GM12874 (cell line): ENCODE results near the gene SULT4A1.

Source experiments
- CTCF ChIP-seq: IDR thresholded peaks from 2 replicates; pipeline ENCODE4 v1.5.1; 2011; ENCODE audit warnings: low read depth, mild to moderate bottlenecking, control low read depth, low read length, moderate library complexity; ENCODE audit not compliant: insufficient read depth

SULT4A1 gene

GRCh38 chr22:43820651-43821305 lies 41.5 kb downstream of the SULT4A1 start:
- no peak for TF ChIP-seq CTCF

- TF ChIP-seq CTCF = no peak
Measured at GRCh38 chr22:43819931-43820640, 42.2 kb downstream of the SULT4A1 start.

GRCh38 chr22:43819421-43819921 lies 42.8 kb downstream of the SULT4A1 start:
- TF ChIP-seq CTCF = no peak

GRCh38 chr22:43818981-43819380 lies 43.3 kb downstream of the SULT4A1 start:
- no peak for TF ChIP-seq CTCF

GRCh38 chr22:43817402-43817801 lies 44.9 kb downstream of the SULT4A1 start:
- TF ChIP-seq CTCF = no peak

- no peak for TF ChIP-seq CTCF
Measured at GRCh38 chr22:43814264-43814663, 48.0 kb downstream of the SULT4A1 start.

- no peak for TF ChIP-seq CTCF
Measured at GRCh38 chr22:43812890-43813289, 49.4 kb downstream of the SULT4A1 start.
